HG02759 (cell line): ENCODE results near the gene ATP6V1F.

Experiments
- ATAC-seq: cut with Tn5 transposase; IDR thresholded peaks from one replicate; pipeline ENCODE4 v1.9.1; 2021; ENCODE audit warnings: mild to moderate bottlenecking, moderate library complexity; ENCODE audit not compliant: unreplicated experiment

Gene ATP6V1F

GRCh38 chr7:128862571-128863432 is at the start of gene ATP6V1F:
Gene ATP6V1F, plus strand, starts transcription at chr7:128862856. Its CDS starts 49 bp downstream, at chr7:128862905.
- peak; percentile 89 for ATAC-seq

GRCh38 chr7:128814499-128814898 is 48.2 kb upstream of the ATP6V1F start:
- no peak for ATAC-seq

GRCh38 chr7:128815289-128815942 is 47.2 kb upstream of the ATP6V1F start:
- ATAC-seq, result no peak

GRCh38 chr7:128818694-128819093 is 44.0 kb upstream of the ATP6V1F start:
- ATAC-seq, result no peak

- no peak for ATAC-seq
Measured at GRCh38 chr7:128821724-128822123, 40.9 kb upstream of the ATP6V1F start.

- no peak for ATAC-seq
Measured at GRCh38 chr7:128826512-128826911, 36.1 kb upstream of the ATP6V1F start.

GRCh38 chr7:128826916-128827247 is 35.8 kb upstream of the ATP6V1F start:
- no peak for ATAC-seq

GRCh38 chr7:128827248-128827958 is 35.3 kb upstream of the ATP6V1F start:
- ATAC-seq, result no peak

- no peak for ATAC-seq
Measured at GRCh38 chr7:128827971-128828711, 34.5 kb upstream of the ATP6V1F start.

GRCh38 chr7:128829391-128830166 is 33.1 kb upstream of the ATP6V1F start:
- no peak for ATAC-seq

- ATAC-seq, result no peak
Measured at GRCh38 chr7:128830231-128831177, 32.2 kb upstream of the ATP6V1F start, which contains the start of gene FLNC. Gene FLNC, plus strand, starts transcription at chr7:128830406. Its CDS starts 232 bp downstream, at chr7:128830638.

GRCh38 chr7:128831178-128831993 is 31.3 kb upstream of the ATP6V1F start:
- ATAC-seq, result no peak

GRCh38 chr7:128831994-128832879 is 30.4 kb upstream of the ATP6V1F start:
- ATAC-seq, result no peak

- no peak for ATAC-seq
Measured at GRCh38 chr7:128832880-128833147, 29.8 kb upstream of the ATP6V1F start.

GRCh38 chr7:128833148-128833945 is 29.3 kb upstream of the ATP6V1F start:
- no peak for ATAC-seq

- no peak for ATAC-seq
Measured at GRCh38 chr7:128833946-128834325, 28.7 kb upstream of the ATP6V1F start.
